Activated CD4-positive, CD25-positive, alpha-beta regulatory T cell treated with anti-CD3 and anti-CD28 coated beads, Interleukin-2, amount 50 U/mL, for 24 hours (primary cell): ENCODE data around the gene RAB14.
"Not testable (repeated sequence)": the region's sequence is repeated elsewhere in the genome, so short reads cannot be mapped to it uniquely, and the experiment has no call there.

Source experiments
- ATAC-seq, 2 donors: fragments of 150-1000 bp; cut with Tn5 transposase; one replicate each; pipeline ENCODE4 v1.10.0; 2021; ENCODE audit warnings: mild to moderate bottlenecking in 1 of 2, moderate library complexity in 1 of 2

Gene RAB14

DNA sequence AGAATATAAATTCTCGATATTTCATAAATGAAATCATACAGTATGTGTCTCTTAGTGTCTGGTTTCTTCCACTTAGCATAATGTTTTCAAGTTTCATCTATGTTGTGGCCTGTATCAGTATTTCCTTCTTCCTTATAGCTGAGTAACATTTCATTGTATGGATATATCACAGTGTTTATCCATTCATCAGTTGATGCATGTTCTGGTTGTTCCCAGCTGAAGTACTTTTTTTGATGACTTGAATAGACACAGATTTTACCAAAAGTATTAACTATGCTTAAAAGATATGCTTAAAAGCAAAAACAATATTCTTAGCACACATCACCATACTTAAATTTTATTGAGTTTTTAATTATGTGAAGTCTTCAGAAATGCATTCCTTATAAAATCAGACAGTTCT, 12.7 kb downstream of the RAB14 start:
- no peak for ATAC-seq

GRCh38 chr9:121187636-121188305, 13.9 kb downstream of the RAB14 start:
- no peak for ATAC-seq

- peak; percentile 57 to 71 for ATAC-seq
These were observed 15.8 kb downstream of the RAB14 start for GRCh38 chr9:121185774-121186403.

GRCh38 chr9:121185178-121185745, 16.4 kb downstream of the RAB14 start:
- ATAC-seq, result peak; percentile 41 to 42

GRCh38 chr9:121184463-121184862, 17.2 kb downstream of the RAB14 start:
- no peak for ATAC-seq

GRCh38 chr9:121183666-121184423, 17.8 kb downstream of the RAB14 start:
- ATAC-seq, result no peak

- no peak for ATAC-seq
These were observed 18.7 kb downstream of the RAB14 start for GRCh38 chr9:121182989-121183388.

DNA sequence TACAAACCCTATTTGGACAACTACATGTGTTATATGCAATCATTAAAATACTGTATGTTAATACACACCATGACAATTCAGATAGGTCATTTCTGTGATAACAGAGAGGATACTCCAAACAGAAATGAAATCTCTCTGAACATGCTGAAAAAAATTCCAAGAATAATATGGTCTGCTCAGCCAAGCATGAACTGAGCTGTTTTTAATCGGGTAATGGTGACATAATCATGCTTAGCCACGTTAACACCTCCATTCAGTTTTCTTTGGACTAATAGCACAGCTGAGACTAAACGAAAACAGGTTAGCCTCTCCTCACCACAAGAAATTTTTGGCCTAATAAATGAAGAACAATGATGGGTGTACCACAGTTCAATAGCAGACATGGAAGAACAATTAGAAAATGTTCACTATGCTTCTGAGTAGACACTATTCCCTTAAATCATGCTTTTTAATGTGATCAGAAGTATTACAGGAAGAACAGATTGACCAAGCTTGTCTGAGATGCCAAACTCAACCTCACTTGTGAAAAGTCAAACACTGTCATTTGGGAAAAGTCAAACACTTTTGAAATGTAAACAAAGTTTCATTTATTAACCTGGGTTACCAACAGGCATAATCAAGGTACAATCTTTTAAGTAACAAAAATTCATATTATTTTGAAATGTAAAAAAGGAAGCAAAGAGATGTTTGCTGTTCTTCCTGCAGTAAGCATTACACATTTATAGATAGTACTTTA, 19.4 kb downstream of the RAB14 start:
- ATAC-seq, result no peak

- no peak for ATAC-seq
These were observed 21.6 kb downstream of the RAB14 start for GRCh38 chr9:121179930-121180681.

DNA sequence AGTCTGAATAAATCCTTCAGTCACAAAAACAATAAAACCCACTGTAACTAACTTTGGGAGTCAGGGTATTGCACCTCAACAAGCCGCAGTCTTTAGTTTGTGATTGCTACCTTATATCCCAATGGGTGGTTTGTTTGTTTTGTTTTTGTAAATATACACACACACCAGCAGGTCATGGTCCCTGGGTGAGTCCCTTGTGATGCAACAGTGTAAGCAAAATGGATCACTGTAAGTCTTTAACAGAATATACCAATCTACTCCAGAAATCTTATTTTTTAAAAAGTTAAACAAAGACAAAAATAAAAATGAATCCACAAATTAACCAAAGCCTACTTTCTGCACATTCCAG, 22.3 kb downstream of the RAB14 start:
- not testable (repeated sequence) for ATAC-seq

DNA sequence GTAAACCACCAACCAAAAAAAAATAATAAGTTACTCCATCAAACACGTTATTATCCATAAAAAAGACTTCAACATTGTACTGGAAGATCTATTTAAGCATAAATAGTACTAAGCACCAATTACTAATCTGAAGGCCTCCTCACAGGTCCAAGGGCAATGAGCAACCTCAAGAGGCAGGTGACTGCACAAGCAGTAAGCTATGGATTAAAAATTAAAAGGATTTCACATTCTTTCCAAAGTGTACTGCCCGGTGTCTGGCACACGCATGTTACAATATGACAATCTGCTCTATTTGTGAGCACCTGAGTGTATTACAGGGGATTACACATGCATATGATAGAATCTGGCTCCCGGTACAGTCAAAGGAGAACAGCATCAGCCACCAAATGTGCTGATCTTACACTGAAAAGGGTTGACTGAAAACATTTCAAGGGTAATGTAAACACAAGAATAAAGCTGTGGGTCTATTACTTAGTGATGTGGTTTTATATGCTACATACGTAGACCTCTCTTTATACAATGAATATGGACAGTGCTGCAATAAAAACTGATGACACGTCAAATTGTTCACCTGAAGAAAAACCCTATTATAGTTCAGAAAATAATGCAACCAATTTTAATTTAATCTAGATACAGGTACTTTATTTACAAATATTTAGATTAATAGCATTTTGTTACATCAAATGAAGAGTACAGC, 22.8 kb downstream of the RAB14 start:
- ATAC-seq, result no peak

DNA sequence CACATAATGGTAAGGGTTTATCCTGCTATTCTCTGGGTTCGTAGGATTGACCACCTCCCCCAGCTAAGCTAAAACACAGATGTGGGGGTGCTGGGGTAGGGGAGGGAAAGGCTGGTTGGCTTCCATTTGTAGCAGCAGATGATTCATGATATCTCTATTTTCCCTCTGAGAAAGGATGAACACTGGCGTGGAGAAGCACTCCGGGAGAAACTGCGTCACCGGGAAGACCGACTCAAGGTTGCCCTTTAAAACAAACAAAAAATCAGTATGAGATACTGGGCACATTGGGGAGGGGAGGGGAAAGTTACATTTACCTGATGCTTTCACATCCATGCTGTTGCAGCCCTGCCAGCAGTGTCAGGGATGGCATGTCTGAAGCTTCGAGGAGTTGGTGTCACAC, 28.2 kb downstream of the RAB14 start:
- no peak for ATAC-seq

DNA sequence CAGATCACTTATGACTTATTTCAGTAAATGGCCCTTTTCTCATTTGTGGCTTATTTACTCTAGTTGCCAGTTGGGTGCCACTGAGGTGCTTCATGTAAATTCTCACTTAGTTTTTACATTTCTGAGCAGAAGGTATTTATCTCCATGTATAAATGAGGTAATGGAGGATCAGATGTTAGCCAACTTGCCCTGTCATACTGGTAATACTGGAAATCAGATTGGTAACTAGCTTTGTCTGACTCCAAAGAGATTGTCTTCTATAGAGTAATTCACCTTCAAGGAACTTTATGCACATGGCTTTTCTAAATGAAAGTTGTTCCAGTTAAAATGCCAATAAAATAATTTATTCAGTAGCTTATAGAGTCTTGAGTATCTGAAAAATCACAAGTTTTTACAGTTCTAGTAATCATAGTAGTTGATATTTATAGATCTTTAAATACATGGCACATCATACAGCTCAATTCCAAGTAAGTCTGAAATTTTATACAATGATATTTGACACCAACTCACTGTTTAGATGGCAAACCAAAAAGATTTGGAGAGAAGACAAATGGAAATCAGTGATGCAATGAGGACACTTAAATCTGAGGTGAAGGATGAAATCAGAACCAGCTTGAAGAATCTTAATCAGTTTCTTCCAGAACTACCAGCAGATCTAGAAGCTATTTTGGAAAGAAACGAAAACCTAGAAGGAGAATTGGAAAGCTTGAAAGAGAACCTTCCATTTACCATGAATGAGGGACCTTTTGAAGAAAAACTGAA, 28.8 kb downstream of the RAB14 start:
- no peak for ATAC-seq

DNA sequence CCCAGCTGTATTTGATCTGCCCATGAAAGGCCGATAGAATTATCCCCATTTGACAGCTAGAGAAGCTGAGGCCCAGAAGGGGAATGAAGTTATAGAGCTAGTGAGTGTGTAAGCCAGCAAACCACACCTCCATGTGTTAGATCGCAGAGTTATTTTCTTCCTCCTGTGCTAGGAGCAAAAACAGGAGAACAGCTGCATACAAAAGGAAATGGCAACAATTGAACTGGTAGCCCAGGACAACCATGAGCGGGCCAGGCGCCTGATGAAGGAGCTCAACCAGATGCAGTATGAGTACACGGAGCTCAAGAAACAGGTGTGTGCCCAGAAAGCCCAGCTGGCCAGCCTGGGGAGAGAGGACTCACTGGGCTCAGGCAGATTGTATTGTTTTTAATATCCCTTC, 30.4 kb downstream of the RAB14 start:
- no peak for ATAC-seq

DNA sequence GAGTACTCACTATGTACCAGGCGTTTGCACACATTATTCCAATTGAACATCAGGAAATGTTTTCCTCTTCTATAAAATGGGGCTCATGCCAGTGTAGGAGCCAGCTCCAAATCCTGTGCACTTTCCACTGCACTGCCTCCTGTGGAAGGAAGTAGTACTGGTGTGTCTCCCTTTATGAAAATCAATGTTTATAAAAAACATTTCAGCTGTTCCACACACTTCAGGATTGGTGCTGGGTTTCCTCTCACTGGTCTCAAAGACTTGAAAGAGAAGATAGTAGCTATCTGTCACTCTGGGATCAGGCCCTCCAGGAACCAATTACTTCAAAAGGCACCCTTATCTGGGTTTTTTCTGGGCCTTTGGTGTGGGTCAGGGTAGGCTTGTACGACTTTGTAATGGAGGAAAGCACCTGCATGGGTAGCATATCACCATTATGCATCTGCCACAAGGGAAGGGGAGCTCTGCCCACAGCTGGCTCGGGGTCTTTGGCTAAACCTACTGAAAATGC, 32.5 kb downstream of the RAB14 start:
- ATAC-seq, result peak; percentile 38 to 64

DNA sequence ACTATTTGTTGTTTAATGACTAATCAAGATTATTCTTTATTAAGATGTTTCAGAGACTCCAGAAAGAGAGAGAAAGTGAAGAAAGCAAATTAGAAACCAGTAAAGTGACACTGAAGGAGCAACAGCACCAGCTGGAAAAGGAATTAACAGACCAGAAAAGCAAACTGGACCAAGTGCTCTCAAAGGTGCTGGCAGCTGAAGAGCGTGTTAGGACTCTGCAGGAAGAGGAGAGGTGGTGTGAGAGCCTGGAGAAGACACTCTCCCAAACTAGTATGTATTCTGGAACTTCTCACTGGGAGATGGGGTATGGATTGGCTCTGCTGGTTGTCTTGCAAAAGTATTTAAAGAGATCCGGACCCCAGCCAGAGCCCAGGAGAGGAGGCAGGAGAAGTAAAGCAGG, 33.6 kb downstream of the RAB14 start:
- no peak for ATAC-seq

DNA sequence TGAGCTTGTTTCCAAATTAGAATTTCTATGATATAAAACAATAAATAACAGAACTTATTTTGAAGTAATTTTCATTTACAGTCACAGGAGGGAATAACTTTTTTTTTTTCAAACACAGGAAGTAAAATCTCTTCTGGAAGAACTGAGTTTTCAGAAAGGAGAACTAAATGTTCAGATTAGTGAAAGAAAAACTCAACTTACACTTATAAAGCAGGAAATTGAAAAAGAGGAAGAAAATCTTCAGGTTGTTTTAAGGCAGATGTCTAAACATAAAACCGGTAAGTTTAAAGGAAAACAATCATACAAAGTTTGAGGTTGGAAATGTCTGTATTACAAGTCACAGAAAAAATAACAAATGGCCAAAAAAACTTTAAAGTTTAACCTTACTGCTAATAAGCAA, 41.6 kb downstream of the RAB14 start:
- no peak for ATAC-seq

GRCh38 chr9:121157939-121158338, 43.7 kb downstream of the RAB14 start:
- ATAC-seq, result no peak

GRCh38 chr9:121156263-121156731, 45.4 kb downstream of the RAB14 start:
- ATAC-seq, result peak; percentile 88 to 89

- no peak for ATAC-seq
These were observed 46.9 kb downstream of the RAB14 start for GRCh38 chr9:121154782-121155181.
